SK-N-SH (cell line): ENCODE measurements around the gene ZNF608. TPM values are rescaled to one million over a fixed set of nuclear protein-coding genes. Genes with fewer than 3 reads are reported as not detected.

Source experiments
- CTCF ChIA-PET: fragments of 300-600, 350-600 bp; formaldehyde crosslinking; extraction: SDS; loops from one replicate; lab custom pipeline; 2021; lab: Yijun Ruan, JAX
- POLR2A ChIA-PET: fragments of 350-600 bp; sonication (Branson Sonifier 250); formaldehyde crosslinking; extraction: SDS; loops from one replicate; lab custom pipeline; 2020; ENCODE audit warnings: antibody characterized with exemption, inconsistent platforms; lab: Yijun Ruan, JAX
- DNase-seq: peaks from one replicate; pipeline ENCODE4 v3.0.0; 2012
- H2AFZ ChIP-seq: fragments of 200-600 bp; sonication (generic); 2 replicates; pipeline ENCODE4 v1.8.1; 2016; ENCODE audit warnings: antibody characterized with exemption, mild to moderate bottlenecking, low read depth
- H3F3A ChIP-seq: fragments of 200-600 bp; sonication (generic); replicated peaks from 2 replicates; pipeline ENCODE3; 2016; ENCODE audit warnings: antibody characterized with exemption, mild to moderate bottlenecking; ENCODE audit not compliant: insufficient read depth
- H3K27ac ChIP-seq, 2 experiments: fragments of 200-500 bp in 1 of 2; fragments of 200-600 bp in 1 of 2; sonication (Bioruptor generic) in 1 of 2; sonication (generic), shearing (Covaris generic) in 1 of 2; 2 replicates each; pipeline versions ENCODE4 v1.5.1 to v1.6.1; 2014 to 2016; ENCODE audit warnings: low read depth in 2 of 2, inconsistent platforms in 1 of 2, low read length in 1 of 2, mild to moderate bottlenecking in 1 of 2, mixed read lengths in 1 of 2
- H3K27me3 ChIP-seq: fragments of 200-600 bp; sonication (generic), shearing (Covaris generic); 2 replicates; pipeline ENCODE4 v1.6.1; 2016; ENCODE audit warnings: mixed run types; ENCODE audit not compliant: insufficient read depth
- H3K36me3 ChIP-seq, 2 experiments: fragments of 200-500 bp in 1 of 2; fragments of 200-600 bp in 1 of 2; sonication (Bioruptor generic) in 1 of 2; sonication (generic) in 1 of 2; replicated peaks in 1 of 2; 2 replicates each; pipeline versions ENCODE3 to v1.5.1; 2014 to 2016; ENCODE audit warnings: low read length in 1 of 2, mild to moderate bottlenecking in 1 of 2; ENCODE audit not compliant: insufficient read depth in 2 of 2, control insufficient read depth in 1 of 2
- H3K4me1 ChIP-seq, 2 experiments: fragments of 200-500 bp in 1 of 2; fragments of 200-600 bp in 1 of 2; sonication (Bioruptor generic) in 1 of 2; sonication (generic), shearing (Covaris generic) in 1 of 2; 2 replicates each; pipeline versions ENCODE4 v1.5.1 to v1.6.1; 2014 to 2016; ENCODE audit warnings: low read depth in 1 of 2, low read length in 1 of 2, mixed run types in 1 of 2; ENCODE audit not compliant: insufficient read depth in 2 of 2, control insufficient read depth in 1 of 2
- H3K4me2 ChIP-seq: fragments of 200-600 bp; sonication (generic), shearing (Covaris generic); 2 replicates; pipeline ENCODE4 v1.6.1; 2017; ENCODE audit warnings: mixed run types
- H3K4me3 ChIP-seq, 2 experiments: fragments of 200-500 bp in 1 of 2; fragments of 200-600 bp in 1 of 2; sonication (Bioruptor generic) in 1 of 2; sonication (generic), shearing (Covaris generic) in 1 of 2; 2 replicates each; pipeline versions ENCODE4 v1.5.1 to v1.8.1; 2014 to 2016; ENCODE audit warnings: low read depth in 2 of 2, inconsistent platforms in 1 of 2, low read length in 1 of 2, mild to moderate bottlenecking in 1 of 2, mixed read lengths in 1 of 2, moderate library complexity in 1 of 2
- H3K79me2 ChIP-seq: fragments of 200-600 bp; sonication (generic); 2 replicates; pipeline ENCODE4 v1.8.1; 2017; ENCODE audit warnings: mild to moderate bottlenecking; ENCODE audit not compliant: insufficient read depth
- H3K9ac ChIP-seq: fragments of 200-600 bp; sonication (generic); 2 replicates; pipeline ENCODE4 v1.6.1; 2017; ENCODE audit warnings: mixed run types
- H3K9me2 ChIP-seq: fragments of 200-600 bp; sonication (generic); 2 replicates; pipeline ENCODE4 v1.6.1; 2017; ENCODE audit warnings: mixed run types
- H3K9me3 ChIP-seq: fragments of 200-600 bp; sonication (generic); 2 replicates; pipeline ENCODE4 v1.6.1; 2017; ENCODE audit warnings: mixed run types, mild to moderate bottlenecking, moderate library complexity
- H4K20me1 ChIP-seq: fragments of 200-600 bp; sonication (generic); 2 replicates; pipeline ENCODE4 v1.6.1; 2017; ENCODE audit warnings: mild to moderate bottlenecking, mixed run types; ENCODE audit not compliant: insufficient read depth
- CHD2 ChIP-seq: fragments of 150-350 bp; IDR thresholded peaks from 2 replicates; pipeline ENCODE4 v1.6.1; 2018; ENCODE audit warnings: low read length; ENCODE audit not compliant: partially characterized antibody
- ELF1 ChIP-seq: IDR thresholded peaks from 2 replicates; pipeline ENCODE4 v1.4.0; 2012
- FOXJ3 ChIP-seq: sonication (generic); formaldehyde crosslinking; IDR thresholded peaks from 2 replicates; pipeline ENCODE4 v1.5.1; 2020; ENCODE audit warnings: mild to moderate bottlenecking, missing genetic modification reagents
- GABPA ChIP-seq: IDR thresholded peaks from 2 replicates; pipeline ENCODE4 v1.4.0; 2012; ENCODE audit warnings: low read depth, mild to moderate bottlenecking
- MEF2A ChIP-seq: IDR thresholded peaks from 2 replicates; pipeline ENCODE4 v1.4.0; 2012; ENCODE audit warnings: low read depth, borderline replicate concordance
- MXI1 ChIP-seq: IDR thresholded peaks from 2 replicates; pipeline ENCODE4 v1.6.1; 2012; ENCODE audit warnings: mild to moderate bottlenecking, low read depth, low read length, improper control_type of control experiment
- RAD21 ChIP-seq: IDR thresholded peaks from 2 replicates; pipeline ENCODE4 v1.6.1; 2012; ENCODE audit warnings: mild to moderate bottlenecking, low read length
- RCOR1 ChIP-seq: fragments of 150-350 bp; IDR thresholded peaks from 2 replicates; pipeline ENCODE4 v1.6.1; 2017; ENCODE audit warnings: antibody characterized with exemption, low read length
- SIN3A ChIP-seq: IDR thresholded peaks from 2 replicates; pipeline ENCODE4 v1.6.1; 2012; ENCODE audit warnings: low read depth, mild to moderate bottlenecking, low read length, moderate library complexity, borderline replicate concordance
- SMC3 ChIP-seq: IDR thresholded peaks from 2 replicates; pipeline ENCODE4 v1.6.1; 2012; ENCODE audit warnings: low read depth, low read length, improper control_type of control experiment
- TAF1 ChIP-seq: IDR thresholded peaks from 2 replicates; pipeline ENCODE4 v1.6.1; 2012; ENCODE audit warnings: low read depth, mild to moderate bottlenecking, low read length, moderate library complexity, borderline replicate concordance
- TCF12 ChIP-seq: IDR thresholded peaks from 2 replicates; pipeline ENCODE4 v1.4.0; 2012
- WGBS: methylation state at CpG from one replicate; pipeline ENCODE4 v1.1.6; 2017; ENCODE audit warnings: low lambda C conversion rate; 5-methylcytosine and 5-hydroxymethylcytosine counted together
- polyA plus RNA-seq, 3 experiments: library from polyadenylated mRNA; depleted of rRNA; stranded (reverse); fragments of >200 nt; gene quantifications; 2 replicates each; pipeline ENCODE4 v1.2.3, GENCODE V29; 2012
- TF ChIP-seq, protein P1 (sequence below): IDR thresholded peaks from 2 replicates; pipeline ENCODE4; 2012

ZNF608 gene, protein sequence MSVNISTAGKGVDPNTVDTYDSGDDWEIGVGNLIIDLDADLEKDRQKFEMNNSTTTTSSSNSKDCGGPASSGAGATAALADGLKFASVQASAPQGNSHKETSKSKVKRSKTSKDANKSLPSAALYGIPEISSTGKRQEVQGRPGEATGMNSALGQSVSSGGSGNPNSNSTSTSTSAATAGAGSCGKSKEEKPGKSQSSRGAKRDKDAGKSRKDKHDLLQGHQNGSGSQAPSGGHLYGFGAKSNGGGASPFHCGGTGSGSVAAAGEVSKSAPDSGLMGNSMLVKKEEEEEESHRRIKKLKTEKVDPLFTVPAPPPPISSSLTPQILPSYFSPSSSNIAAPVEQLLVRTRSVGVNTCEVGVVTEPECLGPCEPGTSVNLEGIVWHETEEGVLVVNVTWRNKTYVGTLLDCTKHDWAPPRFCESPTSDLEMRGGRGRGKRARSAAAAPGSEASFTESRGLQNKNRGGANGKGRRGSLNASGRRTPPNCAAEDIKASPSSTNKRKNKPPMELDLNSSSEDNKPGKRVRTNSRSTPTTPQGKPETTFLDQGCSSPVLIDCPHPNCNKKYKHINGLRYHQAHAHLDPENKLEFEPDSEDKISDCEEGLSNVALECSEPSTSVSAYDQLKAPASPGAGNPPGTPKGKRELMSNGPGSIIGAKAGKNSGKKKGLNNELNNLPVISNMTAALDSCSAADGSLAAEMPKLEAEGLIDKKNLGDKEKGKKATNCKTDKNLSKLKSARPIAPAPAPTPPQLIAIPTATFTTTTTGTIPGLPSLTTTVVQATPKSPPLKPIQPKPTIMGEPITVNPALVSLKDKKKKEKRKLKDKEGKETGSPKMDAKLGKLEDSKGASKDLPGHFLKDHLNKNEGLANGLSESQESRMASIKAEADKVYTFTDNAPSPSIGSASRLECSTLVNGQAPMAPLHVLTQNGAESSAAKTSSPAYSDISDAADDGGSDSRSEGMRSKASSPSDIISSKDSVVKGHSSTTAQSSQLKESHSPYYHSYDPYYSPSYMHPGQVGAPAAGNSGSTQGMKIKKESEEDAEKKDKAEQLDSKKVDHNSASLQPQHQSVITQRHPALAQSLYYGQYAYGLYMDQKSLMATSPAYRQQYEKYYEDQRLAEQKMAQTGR (N-terminal part only)
- polyA plus RNA-seq (2012; rRNA removed): 4.9 and 5.2 TPM in 2 replicates
- 3.6 and 4.6 TPM in 2 replicates for polyA plus RNA-seq (2012; cell fraction: cytosol; rRNA removed)
- 6.3 and 8.8 TPM in 2 replicates for polyA plus RNA-seq (2012; cell fraction: nucleus; rRNA removed)

DNA sequence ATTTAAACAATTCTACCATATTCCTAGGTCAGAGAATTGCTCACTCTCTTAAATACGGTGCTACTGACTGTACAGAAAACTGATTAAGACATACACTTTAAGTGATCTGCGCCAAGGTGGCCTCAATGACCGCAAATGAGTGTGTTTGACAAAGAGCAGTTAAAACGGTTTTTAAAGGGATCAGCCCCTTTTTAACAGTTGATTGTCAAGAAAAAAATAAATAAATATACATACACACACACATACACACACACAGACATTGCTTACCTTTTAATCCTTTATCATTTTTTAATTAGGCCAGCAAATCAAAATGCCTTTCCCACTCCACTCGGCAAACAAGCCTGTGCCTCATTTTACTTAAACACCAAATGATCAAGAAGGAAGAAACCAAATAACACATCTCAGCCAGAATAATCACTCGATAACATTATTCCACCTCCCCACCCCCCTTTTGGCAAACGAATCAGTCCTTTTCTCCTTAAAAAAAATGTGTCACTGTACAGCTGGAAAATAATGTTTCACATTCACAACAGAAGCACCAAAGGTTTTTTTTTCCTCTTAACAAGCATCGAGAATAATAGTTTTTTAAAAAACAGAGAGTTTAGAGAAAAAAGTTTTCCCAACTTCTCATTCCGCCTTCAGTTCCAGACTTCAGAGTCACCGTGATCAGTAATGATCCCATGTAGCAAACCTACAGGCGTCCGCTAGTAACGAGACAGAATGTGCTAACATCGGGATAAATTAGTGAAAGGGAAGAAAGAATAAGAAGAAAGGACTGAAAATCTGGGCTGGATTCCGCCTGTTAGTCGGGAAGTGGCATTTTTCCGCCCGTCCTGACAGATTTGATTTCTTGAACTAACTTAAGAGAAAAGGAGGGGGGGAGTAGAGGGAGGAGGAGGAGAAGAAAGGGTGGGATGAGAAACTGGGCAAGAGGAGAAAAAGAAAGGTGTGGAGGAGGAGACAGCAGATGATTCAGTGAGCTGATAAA is at the start of gene ZNF608:
Gene ZNF608 (minus strand): TSS at position 712 of the 988 bp plus-strand sequence. CDS start 1,650 bp downstream, outside the sequence.
- Histone ChIP-seq H3K4me1 (peaks cover 5 to 35% of the 10 kb centered on the region in 2 experiments; a peak in 2 of 4 replicates), H3K4me3 (peak within 1 kb of the TSS; percentile 67 to 92), H3K9me2 (no peaks in the 10 kb centered on the region), H4K20me1 (no peaks in the 10 kb centered on the region), H3K4me2 (peak within 1 kb of the TSS; percentile 93), H3K27ac (peak within 1 kb of the TSS; percentile 85 to 97), H3K36me3 (no peaks in the 10 kb centered on the region), H3K27me3 (no peaks in the 10 kb centered on the region), H3K79me2 (peaks cover 2% of the 10 kb centered on the region; the same call in 1 of the 2 replicates), H3K9me3 (no peaks in the 10 kb centered on the region), H3K9ac (peak within 1 kb of the TSS; percentile 84), H2AFZ (peak within 1 kb of the TSS; percentile 94), H3F3A (peaks cover 27% of the 10 kb centered on the region)
- TF ChIP-seq SMC3 (peak; percentile 14; the same call in 1 of the 2 replicates), TAF1 (peak; percentile 41; the same call in 1 of the 2 replicates), TCF12 (peak; percentile 13; the same call in 1 of the 2 replicates), SIN3A (peak; percentile 53; the same call in 1 of the 2 replicates), GABPA (no peak), CHD2 (peak; percentile 1), RCOR1 (0 out of 2 replicates have a peak, but pooled peaks have one; percentile 13), RAD21 (peak; percentile 10), MXI1 (peak; percentile 66), FOXJ3 (CRISPR knock-in tag) (no peak), MEF2A (no peak), ELF1 (no peak)
- TF ChIP-seq, protein P1, sequence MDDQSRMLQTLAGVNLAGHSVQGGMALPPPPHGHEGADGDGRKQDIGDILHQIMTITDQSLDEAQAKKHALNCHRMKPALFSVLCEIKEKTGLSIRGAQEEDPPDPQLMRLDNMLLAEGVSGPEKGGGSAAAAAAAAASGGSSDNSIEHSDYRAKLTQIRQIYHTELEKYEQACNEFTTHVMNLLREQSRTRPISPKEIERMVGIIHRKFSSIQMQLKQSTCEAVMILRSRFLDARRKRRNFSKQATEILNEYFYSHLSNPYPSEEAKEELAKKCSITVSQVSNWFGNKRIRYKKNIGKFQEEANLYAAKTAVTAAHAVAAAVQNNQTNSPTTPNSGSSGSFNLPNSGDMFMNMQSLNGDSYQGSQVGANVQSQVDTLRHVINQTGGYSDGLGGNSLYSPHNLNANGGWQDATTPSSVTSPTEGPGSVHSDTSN: peak; percentile 41
- CTCF ChIA-PET: interaction anchor here (1.1 to 1.8 kb wide), 3 partner anchors 28 to 663 kb away, joined by 3 to 4 read pairs (median 4); no protein-coding TSS in a partner anchor
- POLR2A ChIA-PET: interaction anchor here (0.6 to 3.9 kb wide), 13 partner anchors 7 to 926 kb away, joined by 3 to 61 read pairs (median 8); no protein-coding TSS in a partner anchor
- no peak for DNase-seq
- WGBS: 5% methylated on average over 18 of the region's 18 CpGs
